HG03280 (cell line): ENCODE measurements around the gene SLC27A5.
"Not testable (repeated sequence)": the region's sequence is repeated elsewhere in the genome, so short reads cannot be mapped to it uniquely, and the experiment has no call there.

Experiments
- ATAC-seq: cut with Tn5 transposase; IDR thresholded peaks from one replicate; pipeline ENCODE4 v1.9.1; 2021; ENCODE audit warnings: mild to moderate bottlenecking, moderate library complexity; ENCODE audit not compliant: unreplicated experiment

SLC27A5 gene

DNA sequence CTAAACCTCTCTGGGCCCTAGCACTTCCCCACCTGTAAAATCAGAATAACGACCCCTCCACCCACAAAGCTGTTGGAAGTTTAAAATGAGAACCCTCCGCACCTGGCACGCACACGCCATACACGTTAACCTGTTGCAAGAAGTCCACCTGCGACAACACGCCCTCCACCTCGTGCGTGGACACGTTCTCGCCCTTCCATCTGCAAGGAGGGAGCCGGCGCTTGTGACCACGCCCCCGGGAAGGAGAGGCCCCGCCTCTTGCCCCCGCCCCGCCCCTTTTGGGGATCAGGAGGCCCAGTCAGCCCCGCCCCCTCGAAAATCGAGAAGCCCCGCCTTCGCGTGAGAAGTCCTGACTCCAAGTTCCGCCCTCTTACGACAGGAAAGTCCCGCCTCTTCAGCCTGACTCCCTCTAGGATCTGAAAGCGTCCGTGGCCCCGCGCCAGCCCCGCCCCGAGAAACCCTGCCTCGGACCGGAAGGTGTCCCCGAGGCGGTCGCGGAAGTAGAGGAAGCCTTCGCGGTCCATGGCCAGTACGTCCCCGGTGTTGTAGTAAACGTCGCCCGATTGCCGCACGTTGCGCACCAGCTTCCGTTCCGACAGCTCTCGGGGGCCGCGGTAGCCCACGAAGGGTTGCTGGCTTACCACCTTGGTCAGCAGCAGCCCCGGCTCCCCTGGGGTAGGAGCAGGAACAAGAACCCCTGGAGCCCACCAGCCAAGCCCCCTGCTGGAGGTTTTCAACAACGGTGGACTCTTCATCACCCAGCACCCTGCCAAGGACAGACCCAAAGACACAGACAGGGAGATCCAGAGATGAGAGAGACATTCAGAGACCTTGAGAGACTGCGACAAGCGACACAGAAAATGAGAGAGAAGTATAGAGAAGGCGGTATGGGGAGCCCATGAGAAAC, 12.5 kb downstream of the SLC27A5 start:
- peak; percentile 94 for ATAC-seq

- ATAC-seq = no peak
These were observed 13.3 kb downstream of the SLC27A5 start for GRCh38 chr19:58498316-58499020.

DNA sequence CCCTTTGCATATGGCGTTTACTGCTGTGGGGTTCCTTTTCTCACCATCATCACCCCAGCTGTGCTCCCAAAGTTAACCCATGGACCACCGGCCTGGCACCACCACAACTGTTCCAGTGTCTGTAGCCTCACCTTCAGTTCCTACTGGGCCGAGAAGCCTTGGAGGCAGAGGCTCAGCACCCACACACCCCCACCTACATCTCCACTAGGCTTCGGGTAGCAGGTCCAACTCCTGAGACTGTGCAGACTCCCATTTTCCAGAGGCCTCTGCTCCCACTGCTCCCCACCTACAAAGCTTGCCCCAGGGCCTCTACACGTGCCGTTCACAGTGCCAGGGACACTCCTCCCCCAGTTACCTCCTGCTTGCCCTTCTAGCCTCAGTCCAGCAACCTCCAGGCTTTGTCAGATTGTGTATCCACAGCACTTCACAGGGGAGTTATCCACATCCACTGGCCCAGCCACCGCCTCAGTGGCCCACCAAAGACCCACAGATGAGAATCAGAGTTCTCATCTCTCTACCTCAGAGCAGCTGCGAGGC, 14.1 kb downstream of the SLC27A5 start:
- ATAC-seq = no peak

DNA sequence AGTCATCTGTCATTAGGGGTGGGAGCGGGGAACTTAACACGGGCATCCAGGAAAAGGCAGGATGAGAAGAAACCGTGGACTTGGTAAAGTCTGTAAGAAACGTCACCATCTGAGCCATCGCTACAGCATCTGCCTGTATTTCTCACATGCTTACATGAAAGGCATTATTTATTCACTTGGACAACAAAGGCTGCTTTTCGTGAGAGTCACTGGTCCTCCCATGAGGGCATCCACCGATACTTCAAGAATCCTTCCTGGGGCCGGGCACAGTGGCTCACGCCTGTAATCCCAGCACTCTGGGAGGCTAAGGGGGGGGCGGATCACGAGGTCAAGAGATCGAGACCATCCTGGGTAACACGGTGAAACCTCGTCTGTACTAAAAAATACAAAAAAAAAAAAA, 19.5 kb downstream of the SLC27A5 start:
- ATAC-seq = no peak

DNA sequence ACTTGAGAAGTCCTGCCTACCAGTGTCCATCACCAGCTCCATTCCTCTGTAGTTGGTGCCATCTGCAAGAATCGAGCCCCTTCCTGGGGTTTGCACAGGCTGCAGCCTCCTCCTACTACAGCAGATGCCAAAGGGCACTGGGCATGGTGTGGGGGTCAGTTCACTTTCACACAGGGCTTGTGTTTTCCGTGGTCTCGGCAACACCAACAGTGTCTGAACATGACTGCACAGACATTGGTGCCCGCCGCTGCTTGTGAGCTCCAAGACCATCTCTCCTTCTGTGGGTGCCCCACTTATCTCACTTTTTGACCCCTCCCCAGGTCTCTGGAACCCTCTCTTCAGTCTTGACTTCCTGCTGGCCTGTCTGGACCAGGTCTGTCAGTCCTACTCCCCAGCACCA, 20.4 kb downstream of the SLC27A5 start:
- no peak for ATAC-seq

- ATAC-seq = not testable (repeated sequence)
These were observed 27.4 kb downstream of the SLC27A5 start for GRCh38 chr19:58484349-58484748.

- ATAC-seq = no peak
These were observed 28.0 kb downstream of the SLC27A5 start for GRCh38 chr19:58483776-58484175.

DNA sequence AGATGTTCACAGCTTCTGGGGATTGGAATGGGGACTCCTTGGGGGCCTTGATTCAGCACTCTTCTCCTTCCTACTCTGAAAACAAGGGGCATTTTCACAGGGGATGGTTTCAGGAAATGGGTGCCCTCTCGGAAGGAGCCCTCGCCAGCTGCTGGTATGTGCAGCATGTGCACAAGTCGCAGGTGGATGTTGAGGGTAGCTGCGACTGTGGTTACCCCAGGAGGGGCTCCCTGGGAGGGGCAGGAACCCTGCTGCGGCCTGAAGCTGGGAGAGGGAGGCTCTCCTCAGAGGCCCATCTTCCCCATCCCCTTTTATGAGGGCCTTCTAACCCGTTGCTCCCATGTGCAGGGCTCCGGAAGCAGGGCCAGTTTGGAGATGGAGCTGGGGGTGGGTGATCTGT, 29.4 kb downstream of the SLC27A5 start:
- ATAC-seq = no peak

- ATAC-seq = no peak
These were observed 31.0 kb downstream of the SLC27A5 start for GRCh38 chr19:58480831-58481230.

DNA sequence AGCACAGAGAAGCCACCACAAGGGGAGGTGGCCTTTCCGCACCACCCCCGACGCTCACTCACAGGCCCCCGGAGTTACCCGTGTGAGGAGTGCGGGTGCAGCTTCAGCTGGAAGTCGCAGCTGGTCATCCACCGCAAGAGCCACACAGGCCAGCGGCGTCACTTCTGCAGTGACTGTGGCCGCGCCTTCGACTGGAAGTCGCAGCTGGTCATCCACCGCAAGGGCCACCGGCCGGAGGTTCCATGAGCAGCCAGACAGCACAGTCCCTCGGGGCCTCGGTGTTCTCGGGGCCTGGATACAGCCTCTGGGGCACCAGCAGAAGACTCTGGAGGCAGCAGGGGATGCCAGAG, 31.3 kb downstream of the SLC27A5 start:
- ATAC-seq = no peak

- no peak for ATAC-seq
These were observed 31.9 kb downstream of the SLC27A5 start for GRCh38 chr19:58479736-58480480.

DNA sequence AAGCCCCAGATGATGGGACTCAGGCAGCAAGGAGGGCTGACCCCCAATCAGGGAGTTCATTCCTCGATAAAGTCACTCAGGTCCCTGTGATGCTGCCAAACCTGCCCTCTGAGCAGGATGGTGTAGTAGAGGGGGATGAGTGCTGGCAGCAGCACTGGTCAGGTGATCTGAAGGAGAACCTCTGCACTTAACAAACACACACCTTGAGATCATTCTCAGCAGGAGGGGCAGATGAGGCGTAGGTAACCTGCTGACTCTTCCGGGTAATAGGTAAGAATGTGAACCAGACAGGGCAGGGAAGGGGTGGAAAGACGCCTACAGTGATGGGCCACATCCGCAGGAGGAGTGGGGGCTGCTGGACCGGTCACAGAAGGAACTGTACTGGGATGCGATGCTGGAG, 32.5 kb downstream of the SLC27A5 start:
- no peak for ATAC-seq

- no peak for ATAC-seq
These were observed 33.9 kb downstream of the SLC27A5 start for GRCh38 chr19:58477871-58478270.

GRCh38 chr19:58477130-58477529, 34.7 kb downstream of the SLC27A5 start:
- ATAC-seq = no peak

GRCh38 chr19:58476498-58477015, 35.2 kb downstream of the SLC27A5 start:
- ATAC-seq = no peak

DNA sequence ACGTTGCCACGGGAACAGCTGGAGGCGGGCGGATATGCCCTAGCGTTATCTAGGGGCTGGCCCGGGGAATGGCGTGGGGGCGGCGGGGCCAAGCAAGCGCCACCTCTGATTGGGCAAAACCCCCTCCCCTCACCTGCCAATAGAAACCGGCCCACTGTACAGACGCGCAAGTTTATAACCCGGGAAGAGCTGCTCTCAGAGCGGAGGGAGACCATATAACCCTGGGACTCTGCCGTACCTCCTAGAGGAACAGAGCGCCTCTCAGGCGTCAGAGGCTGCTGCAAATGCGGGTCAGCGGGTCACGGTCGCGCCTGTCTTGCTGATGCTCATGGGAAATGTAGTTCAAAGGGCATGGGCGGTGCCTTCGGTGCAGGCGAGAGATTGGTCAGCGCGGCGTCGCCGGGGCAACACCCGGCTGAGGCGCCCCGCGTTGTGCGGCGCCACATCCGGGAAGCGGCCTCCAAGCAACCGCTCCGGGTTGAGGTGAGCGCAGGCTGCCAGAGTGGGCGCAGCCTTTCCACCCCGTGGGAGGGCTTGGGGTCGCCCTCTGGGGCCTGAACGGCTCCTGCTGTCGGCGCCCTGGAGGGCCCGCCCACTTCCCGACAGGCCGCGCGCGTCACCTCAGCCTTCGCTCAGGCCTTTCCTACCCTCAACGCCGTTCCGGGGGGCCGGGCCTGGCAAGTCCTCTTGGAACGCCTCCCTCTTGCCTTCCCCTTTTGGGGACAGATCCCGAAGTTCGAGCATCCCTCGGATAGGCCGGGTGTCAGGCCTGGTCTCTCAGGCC, 35.9 kb downstream of the SLC27A5 start, which contains the start of gene ZNF446:
Gene ZNF446 (plus strand): TSS at position 639 of the 784 bp plus-strand sequence. CDS start 867 bp downstream, outside the sequence.
- ATAC-seq = peak; percentile 81

- ATAC-seq = peak; percentile 11
These were observed 36.6 kb downstream of the SLC27A5 start for GRCh38 chr19:58474997-58475713.

DNA sequence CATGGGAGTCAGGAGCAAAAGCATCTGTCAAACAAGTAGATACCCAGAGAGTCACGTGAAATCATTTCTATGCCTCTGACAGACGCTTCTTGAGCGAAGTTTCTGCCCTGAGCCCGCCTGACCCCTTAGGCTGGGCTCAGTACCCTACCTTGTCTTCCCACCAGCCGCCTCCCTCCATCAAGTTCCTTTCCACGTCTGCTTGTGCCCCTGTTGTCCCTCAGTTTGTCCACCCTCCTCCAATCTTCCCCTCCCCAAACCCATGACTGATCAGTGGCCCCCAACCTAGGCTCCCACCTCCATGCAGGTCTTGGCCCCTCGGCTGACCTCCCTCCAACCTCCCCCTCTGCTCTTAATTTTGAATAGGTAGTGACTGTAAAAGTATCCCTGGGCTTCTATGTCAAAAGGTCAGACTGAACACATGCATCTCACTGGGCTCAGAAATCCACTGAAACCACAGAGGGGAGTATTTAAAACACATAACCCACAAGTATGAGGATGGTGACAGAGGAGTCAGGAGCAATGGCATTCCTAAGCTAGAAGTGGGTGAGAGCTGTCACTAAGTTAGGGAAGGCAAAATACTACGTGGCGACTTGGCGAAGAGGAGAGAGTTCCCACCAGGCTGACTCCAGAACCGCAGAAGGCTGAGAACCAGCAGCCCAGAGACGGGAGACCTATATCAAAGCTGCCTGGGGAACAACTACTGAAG, 37.3 kb downstream of the SLC27A5 start:
- ATAC-seq = no peak

DNA sequence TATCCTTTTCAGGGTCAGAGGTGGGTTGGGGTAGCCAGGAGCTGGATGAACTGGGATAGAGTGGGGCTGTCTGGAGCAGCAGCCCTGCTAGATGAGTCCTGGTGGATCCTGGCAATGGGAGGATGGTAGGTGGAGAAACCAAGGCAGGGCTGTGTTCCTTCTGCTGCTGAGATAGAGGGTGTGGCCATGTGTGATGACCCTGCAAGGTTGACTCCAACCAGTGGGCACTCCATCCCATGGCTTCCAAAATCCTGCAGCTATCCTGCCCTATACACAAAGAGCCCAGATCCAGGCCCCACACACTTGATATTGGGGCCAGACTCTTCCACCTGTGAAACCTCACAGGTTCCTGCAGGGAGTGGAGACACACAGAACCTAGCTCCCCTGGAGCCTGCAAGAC, 38.0 kb downstream of the SLC27A5 start:
- no peak for ATAC-seq
